ENCODE data around the gene RAPGEF1.

The RAPGEF1 gene

GRCh38 chr9:131773911-131774379 lies 34.1 kb upstream of the RAPGEF1 start:
- no peak for TF ChIP-seq POLR2AphosphoS5 (IDR thresholded peaks at IDR 0.05; ENCODE audit: low read depth, low read length)
- no peak for TF ChIP-seq TAF1 (IDR thresholded peaks at IDR 0.05; ENCODE audit: low read depth, low read length)
- no peak for TF ChIP-seq PAX5 (IDR thresholded peaks at IDR 0.05; ENCODE audit: insufficient read depth, low read length, severe bottlenecking)
- no peak for TF ChIP-seq POLR2A (IDR thresholded peaks at IDR 0.05; ENCODE audit: low read depth, low read length)
- TF ChIP-seq SPI1 (IDR thresholded peaks at IDR 0.05; ENCODE audit: low read depth, low read length) = no peak
- no peak for TF ChIP-seq POU2F2 (IDR thresholded peaks at IDR 0.05; ENCODE audit: low read depth, low read length)
- no peak for FAIRE-seq
- DNase-seq (ENCODE audit: insufficient read length, low spot score) = peak; percentile 53

GRCh38 chr9:131772940-131773339 lies 33.1 kb upstream of the RAPGEF1 start:
- no peak for DNase-seq (ENCODE audit: insufficient read length, low spot score)
- no peak for TF ChIP-seq TAF1 (IDR thresholded peaks at IDR 0.05; ENCODE audit: low read depth, low read length)
- TF ChIP-seq PAX5 (IDR thresholded peaks at IDR 0.05; ENCODE audit: insufficient read depth, low read length, severe bottlenecking) = no peak
- TF ChIP-seq SPI1 (IDR thresholded peaks at IDR 0.05; ENCODE audit: low read depth, low read length) = no peak
- no peak for TF ChIP-seq POLR2AphosphoS5 (IDR thresholded peaks at IDR 0.05; ENCODE audit: low read depth, low read length)
- TF ChIP-seq POU2F2 (IDR thresholded peaks at IDR 0.05; ENCODE audit: low read depth, low read length) = no peak
- TF ChIP-seq POLR2A (IDR thresholded peaks at IDR 0.05; ENCODE audit: low read depth, low read length) = no peak
- no peak for FAIRE-seq

- FAIRE-seq (no peak), DNase-seq (ENCODE audit: insufficient read length, low spot score) (no peak)
- TF ChIP-seq SPI1 (IDR thresholded peaks at IDR 0.05; ENCODE audit: low read depth, low read length) = no peak
- no peak for TF ChIP-seq POLR2AphosphoS5 (IDR thresholded peaks at IDR 0.05; ENCODE audit: low read depth, low read length)
- TF ChIP-seq TAF1 (IDR thresholded peaks at IDR 0.05; ENCODE audit: low read depth, low read length) = no peak
- no peak for TF ChIP-seq PAX5 (IDR thresholded peaks at IDR 0.05; ENCODE audit: insufficient read depth, low read length, severe bottlenecking)
- TF ChIP-seq POU2F2 (IDR thresholded peaks at IDR 0.05; ENCODE audit: low read depth, low read length) = no peak
- TF ChIP-seq POLR2A (IDR thresholded peaks at IDR 0.05; ENCODE audit: low read depth, low read length) = no peak
Measured at GRCh38 chr9:131771646-131772045, 31.8 kb upstream of the RAPGEF1 start.

GRCh38 chr9:131769361-131769760 lies 29.5 kb upstream of the RAPGEF1 start:
- FAIRE-seq (no peak), DNase-seq (ENCODE audit: insufficient read length, low spot score) (no peak)
- TF ChIP-seq POU2F2 (IDR thresholded peaks at IDR 0.05; ENCODE audit: low read depth, low read length) (no peak), TAF1 (IDR thresholded peaks at IDR 0.05; ENCODE audit: low read depth, low read length) (no peak), PAX5 (IDR thresholded peaks at IDR 0.05; ENCODE audit: insufficient read depth, low read length, severe bottlenecking) (no peak), SPI1 (IDR thresholded peaks at IDR 0.05; ENCODE audit: low read depth, low read length) (no peak), POLR2AphosphoS5 (IDR thresholded peaks at IDR 0.05; ENCODE audit: low read depth, low read length) (no peak), POLR2A (IDR thresholded peaks at IDR 0.05; ENCODE audit: low read depth, low read length) (no peak)

GRCh38 chr9:131764568-131764967 lies 24.7 kb upstream of the RAPGEF1 start:
- no peak for FAIRE-seq
- TF ChIP-seq SPI1 (IDR thresholded peaks at IDR 0.05; ENCODE audit: low read depth, low read length) (no peak), POLR2AphosphoS5 (IDR thresholded peaks at IDR 0.05; ENCODE audit: low read depth, low read length) (no peak), POLR2A (IDR thresholded peaks at IDR 0.05; ENCODE audit: low read depth, low read length) (no peak), PAX5 (IDR thresholded peaks at IDR 0.05; ENCODE audit: insufficient read depth, low read length, severe bottlenecking) (no peak)
- DNase-seq (ENCODE audit: insufficient read length, low spot score) = no peak

GRCh38 chr9:131762356-131762932 lies 22.6 kb upstream of the RAPGEF1 start:
- peak; percentile 84 for FAIRE-seq
- DNase-seq (ENCODE audit: insufficient read length, low spot score) = peak; percentile 90

GRCh38 chr9:131759017-131759647 lies 19.3 kb upstream of the RAPGEF1 start:
- TF ChIP-seq TAF1 (IDR thresholded peaks at IDR 0.05; ENCODE audit: low read depth, low read length) = no peak
- no peak for TF ChIP-seq POLR2A (IDR thresholded peaks at IDR 0.05; ENCODE audit: low read depth, low read length)
- no peak for TF ChIP-seq PAX5 (IDR thresholded peaks at IDR 0.05; ENCODE audit: insufficient read depth, low read length, severe bottlenecking)
- no peak for TF ChIP-seq SPI1 (IDR thresholded peaks at IDR 0.05; ENCODE audit: low read depth, low read length)
- TF ChIP-seq POU2F2 (IDR thresholded peaks at IDR 0.05; ENCODE audit: low read depth, low read length) = no peak
- no peak for TF ChIP-seq POLR2AphosphoS5 (IDR thresholded peaks at IDR 0.05; ENCODE audit: low read depth, low read length)
- DNase-seq (ENCODE audit: insufficient read length, low spot score) (no peak), FAIRE-seq (no peak)

More at GRCh38 chr9:131762356-131762932, 22.6 kb upstream of the RAPGEF1 start:
- TF ChIP-seq POLR2A (IDR thresholded peaks at IDR 0.05; ENCODE audit: low read depth, low read length) (no peak), POLR2AphosphoS5 (IDR thresholded peaks at IDR 0.05; ENCODE audit: low read depth, low read length) (no peak), SPI1 (IDR thresholded peaks at IDR 0.05; ENCODE audit: low read depth, low read length) (no peak), TAF1 (IDR thresholded peaks at IDR 0.05; ENCODE audit: low read depth, low read length) (no peak), PAX5 (IDR thresholded peaks at IDR 0.05; ENCODE audit: insufficient read depth, low read length, severe bottlenecking) (no peak), POU2F2 (IDR thresholded peaks at IDR 0.05; ENCODE audit: low read depth, low read length) (no peak)

- DNase-seq (ENCODE audit: insufficient read length, low spot score) = no peak
- FAIRE-seq = no peak
- TF ChIP-seq SPI1 (IDR thresholded peaks at IDR 0.05; ENCODE audit: low read depth, low read length) (no peak), PAX5 (IDR thresholded peaks at IDR 0.05; ENCODE audit: insufficient read depth, low read length, severe bottlenecking) (no peak), TAF1 (IDR thresholded peaks at IDR 0.05; ENCODE audit: low read depth, low read length) (no peak), POLR2A (IDR thresholded peaks at IDR 0.05; ENCODE audit: low read depth, low read length) (no peak), POU2F2 (IDR thresholded peaks at IDR 0.05; ENCODE audit: low read depth, low read length) (no peak), POLR2AphosphoS5 (IDR thresholded peaks at IDR 0.05; ENCODE audit: low read depth, low read length) (no peak)
Measured at GRCh38 chr9:131757549-131757948, 17.7 kb upstream of the RAPGEF1 start.

- DNase-seq (ENCODE audit: insufficient read length, low spot score) (no peak), FAIRE-seq (peak; percentile 96)
- TF ChIP-seq PAX5 (IDR thresholded peaks at IDR 0.05; ENCODE audit: insufficient read depth, low read length, severe bottlenecking) (no peak), TAF1 (IDR thresholded peaks at IDR 0.05; ENCODE audit: low read depth, low read length) (no peak), SPI1 (IDR thresholded peaks at IDR 0.05; ENCODE audit: low read depth, low read length) (peak; percentile 24; the same call in 1 of the 2 replicates), POLR2AphosphoS5 (IDR thresholded peaks at IDR 0.05; ENCODE audit: low read depth, low read length) (no peak), POLR2A (IDR thresholded peaks at IDR 0.05; ENCODE audit: low read depth, low read length) (no peak), POU2F2 (IDR thresholded peaks at IDR 0.05; ENCODE audit: low read depth, low read length) (no peak)
Measured at GRCh38 chr9:131755541-131756198, 15.8 kb upstream of the RAPGEF1 start.
